Parietal lobe (tissue), 1 donor: ENCODE results near the gene NT5C2. TPM values are rescaled to one million over a fixed set of nuclear protein-coding genes. Genes with fewer than 3 reads are reported as not detected.

Experiments used
- total RNA-seq: library from RNA; depleted of rRNA; stranded (reverse); fragments of >200 nt; gene quantifications from one replicate; pipeline ENCODE4 v1.2.3, GENCODE V29; 2014

NT5C2 gene
- total RNA-seq: 158 TPM

DNA sequence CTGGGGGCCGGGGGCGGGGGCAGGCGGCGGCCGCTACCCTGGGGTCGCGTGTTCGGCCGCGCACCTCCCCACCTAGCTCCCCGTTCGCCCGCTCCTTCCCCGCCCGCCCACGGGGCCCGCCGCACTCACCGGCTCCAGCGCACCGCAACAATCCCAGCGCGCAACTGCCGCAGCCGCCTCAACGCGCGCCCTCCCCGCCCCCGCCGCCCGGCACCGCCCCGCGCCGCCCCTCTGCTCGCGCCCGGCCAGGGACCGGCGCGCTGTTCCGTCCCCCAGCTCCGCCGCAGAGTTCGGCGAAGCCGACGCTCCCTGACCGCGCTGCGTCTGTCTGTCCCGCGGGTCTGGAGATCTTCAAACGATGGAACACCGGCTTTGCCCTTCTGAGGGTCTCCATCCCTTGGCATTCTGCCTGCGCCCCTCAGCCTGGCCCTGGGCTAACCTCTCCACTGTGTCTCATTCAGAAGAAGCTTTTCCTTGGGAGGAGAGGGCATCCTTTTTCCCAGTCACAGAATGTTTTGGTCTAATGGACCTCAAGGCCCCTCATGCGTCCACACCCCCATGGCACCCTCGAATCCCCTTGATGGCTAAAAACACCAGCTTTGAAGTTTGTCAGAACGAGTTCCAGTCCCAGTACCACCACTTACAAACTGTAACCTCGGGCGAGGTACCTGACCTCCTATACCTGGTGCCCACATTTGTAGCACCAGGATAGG is at the start of gene NT5C2:
Gene NT5C2, minus strand, starts transcription at position 166 of the 713 bp plus-strand sequence. CDS start 18,314 bp downstream, outside the sequence.

Other genes with a start within 250 kb of the NT5C2 start
- gene RPEL1, start 52.6 kb upstream of the NT5C2 start, total RNA-seq: not detected
- 199 TPM for gene INA, start 83.9 kb upstream of the NT5C2 start, total RNA-seq
- gene PCGF6, start 157.9 kb upstream of the NT5C2 start, total RNA-seq: 17.5 TPM
- gene TAF5, start 174.7 kb upstream of the NT5C2 start, total RNA-seq: 10.3 TPM
- 74.8 TPM for gene ATP5MK, start 203.2 kb upstream of the NT5C2 start, total RNA-seq
- gene PDCD11, start 203.4 kb upstream of the NT5C2 start, total RNA-seq: 36.3 TPM